Breast epithelium (tissue), 4 donors: Measurements from ENCODE around the gene GMDS. TPM values are rescaled to one million over a fixed set of nuclear protein-coding genes. Genes with fewer than 3 reads are reported as not detected.

Source experiments
- DNase-seq, 2 donors: peaks; one replicate each; pipeline ENCODE4 v3.0.0-alpha.2; 2019; ENCODE audit warnings: low spot score in 2 of 2
- H3K27ac ChIP-seq, 2 donors: fragments of 200-600 bp; sonication (generic) in 1 of 2; one replicate each; pipeline ENCODE4 v1.5.1; 2016 to 2019; ENCODE audit warnings: mild to moderate bottlenecking in 1 of 2
- H3K27me3 ChIP-seq, 2 donors: fragments of 200-600 bp; sonication (generic) in 1 of 2; one replicate each; pipeline versions ENCODE4 v1.5.1 to v1.6.0; 2017 to 2019; ENCODE audit warnings: control low read depth in 1 of 2, mild to moderate bottlenecking in 1 of 2
- H3K36me3 ChIP-seq: fragments of 200-600 bp; one replicate; pipeline ENCODE4 v1.5.1; 2019
- H3K4me1 ChIP-seq, 2 donors: fragments of 200-600 bp; sonication (generic); one replicate each; pipeline ENCODE4 v1.5.1; 2016 to 2019; ENCODE audit warnings: control low read depth in 1 of 2
- H3K4me3 ChIP-seq, 3 donors: fragments of 200-600 bp; sonication (generic); 1 replicate in 2 of 3; 2 replicates in 1 of 3; pipeline ENCODE4 v1.5.1; 2016 to 2019; ENCODE audit warnings: mild to moderate bottlenecking in 3 of 3, moderate library complexity in 2 of 3
- H3K9me3 ChIP-seq, 2 donors: fragments of 200-600 bp; sonication (generic) in 1 of 2; one replicate each; pipeline ENCODE4 v1.5.1; 2016 to 2019; ENCODE audit warnings: control low read depth in 1 of 2
- CTCF ChIP-seq, 3 donors: fragments of 450-650 bp; IDR thresholded peaks; one replicate each; pipeline ENCODE4 v1.5.1; 2016 to 2017; ENCODE audit warnings: antibody characterized with exemption in 3 of 3, mild to moderate bottlenecking in 3 of 3, moderate library complexity in 3 of 3
- POLR2A ChIP-seq: fragments of 450-650 bp; IDR thresholded peaks from one replicate; pipeline ENCODE4 v1.6.1; 2016; ENCODE audit warnings: antibody characterized with exemption, mild to moderate bottlenecking, moderate library complexity
- POLR2AphosphoS5 ChIP-seq, 3 donors: sonication (generic); formaldehyde crosslinking; IDR thresholded peaks; one replicate each; pipeline ENCODE4 v1.6.1; 2017; ENCODE audit warnings: antibody characterized with exemption in 3 of 3
- intact Hi-C: fragments of 100-400 bp; cut with DNase I; formaldehyde crosslinking; loops from one replicate; pipeline ENCODE4 v1.15.1; 2023; ENCODE audit warnings: low total_unique reads
- total RNA-seq, 3 donors: library from RNA; depleted of rRNA; stranded (reverse); fragments of >200 nt; gene quantifications; one replicate each; pipeline ENCODE4 v1.1.0, GENCODE V29; 2016

GMDS gene
- total RNA-seq, 3 donors from 2014 or later, result 7.5 to 29.2 (median 17.0) TPM

GRCh38 chr6:1911474-1911873, 333.9 kb downstream of the GMDS start:
- Histone ChIP-seq H3K4me3 (no peak overlapping the region), H3K27me3 (no peaks in the 10 kb centered on the region), H3K36me3 (no peaks in the 10 kb centered on the region), H3K27ac (no peak overlapping the region), H3K4me1 (no peaks in the 10 kb centered on the region), H3K9me3 (no peaks in the 10 kb centered on the region)
- DNase-seq, result no peak
- TF ChIP-seq POLR2A (no peak), POLR2AphosphoS5 (IDR thresholded peaks at IDR 0.05) (no peak), CTCF (IDR thresholded peaks at IDR 0.05) (no peak)
- intact Hi-C loops, result no loop called here

GRCh38 chr6:1910621-1911407, 334.6 kb downstream of the GMDS start:
- no peaks in the 10 kb centered on the region for H3K27me3 ChIP-seq
- TF ChIP-seq POLR2AphosphoS5 (IDR thresholded peaks at IDR 0.05) (no peak), POLR2A (no peak), CTCF (IDR thresholded peaks at IDR 0.05) (no peak)
- no peaks in the 10 kb centered on the region for H3K4me1 ChIP-seq
- no peak overlapping the region for H3K27ac ChIP-seq
- H3K9me3 ChIP-seq, result no peaks in the 10 kb centered on the region
- H3K4me3 ChIP-seq, result no peak overlapping the region
- H3K36me3 ChIP-seq, result no peaks in the 10 kb centered on the region
- intact Hi-C loops, result no loop called here
- no peak for DNase-seq

GRCh38 chr6:1908784-1909183, 336.6 kb downstream of the GMDS start:
- H3K27ac ChIP-seq, result no peak overlapping the region
- no peaks in the 10 kb centered on the region for H3K27me3 ChIP-seq
- H3K4me3 ChIP-seq, result no peak overlapping the region
- no peaks in the 10 kb centered on the region for H3K9me3 ChIP-seq
- DNase-seq, result no peak
- H3K36me3 ChIP-seq, result no peaks in the 10 kb centered on the region
- intact Hi-C loops, result no loop called here
- H3K4me1 ChIP-seq, result no peaks in the 10 kb centered on the region
- TF ChIP-seq CTCF (IDR thresholded peaks at IDR 0.05) (no peak), POLR2A (no peak), POLR2AphosphoS5 (IDR thresholded peaks at IDR 0.05) (no peak)

- intact Hi-C loops, result no loop called here
- TF ChIP-seq POLR2A, result no peak
- no peak for TF ChIP-seq POLR2AphosphoS5 (IDR thresholded peaks at IDR 0.05)
- TF ChIP-seq CTCF (IDR thresholded peaks at IDR 0.05), result no peak
- H3K27me3 ChIP-seq, result no peaks in the 10 kb centered on the region
- no peak overlapping the region for H3K27ac ChIP-seq
- H3K4me1 ChIP-seq, result no peaks in the 10 kb centered on the region
- H3K4me3 ChIP-seq, result no peak overlapping the region
- H3K9me3 ChIP-seq, result no peaks in the 10 kb centered on the region
- H3K36me3 ChIP-seq, result no peaks in the 10 kb centered on the region
- no peak for DNase-seq
Measured at GRCh38 chr6:1906609-1907008, 338.8 kb downstream of the GMDS start.

- H3K27me3 ChIP-seq, result no peaks in the 10 kb centered on the region
- DNase-seq, result no peak
- H3K4me1 ChIP-seq, result no peaks in the 10 kb centered on the region
- intact Hi-C loops, result no loop called here
- no peak overlapping the region for H3K27ac ChIP-seq
- TF ChIP-seq CTCF (IDR thresholded peaks at IDR 0.05) (no peak), POLR2A (no peak), POLR2AphosphoS5 (IDR thresholded peaks at IDR 0.05) (no peak)
- no peak overlapping the region for H3K4me3 ChIP-seq
- H3K9me3 ChIP-seq, result no peaks in the 10 kb centered on the region
- H3K36me3 ChIP-seq, result no peaks in the 10 kb centered on the region
Measured at GRCh38 chr6:1906014-1906413, 339.4 kb downstream of the GMDS start.
